Measurements from ENCODE around the gene VMO1. TPM values are rescaled to one million over a fixed set of nuclear protein-coding genes. Genes with fewer than 3 reads are reported as not detected.

VMO1 gene
- total RNA-seq, 2 donors from 2014 or later, result 0.75 to 1.0 TPM

GRCh38 chr17:4759776-4760236, 26.4 kb downstream of the VMO1 start:
- no peaks in the 10 kb centered on the region for H3K36me3 ChIP-seq (ENCODE audit: control insufficient read depth, insufficient read depth, low read length)
- H3K9ac ChIP-seq (ENCODE audit: extremely low read depth, low read length, poor library complexity, severe bottlenecking), result no peak overlapping the region
- H3K9me3 ChIP-seq (ENCODE audit: control insufficient read depth, low read length), result no peaks in the 10 kb centered on the region
- no peak overlapping the region for H3K4me3 ChIP-seq (ENCODE audit: low read length)
- TF ChIP-seq CTCF (conservative IDR thresholded peaks at IDR 0.05), result no peak
- H3K27ac Mint-ChIP-seq, result no peak overlapping the region
- no peak overlapping the region for H3K4me3 Mint-ChIP-seq
- no peaks in the 10 kb centered on the region for H3K4me1 Mint-ChIP-seq
- H3K4me1 ChIP-seq (ENCODE audit: control insufficient read depth, insufficient read depth, low read length), result no peaks in the 10 kb centered on the region
- no peaks in the 10 kb centered on the region for H3K9me3 Mint-ChIP-seq
- H3K36me3 Mint-ChIP-seq (ENCODE audit: low read depth), result no peaks in the 10 kb centered on the region
- no peak for DNase-seq
- H3K27ac ChIP-seq (ENCODE audit: low read depth, low read length), result no peak overlapping the region
- no peaks in the 10 kb centered on the region for H3K27me3 ChIP-seq (ENCODE audit: control insufficient read depth, insufficient read depth, low read length, poor library complexity, severe bottlenecking)
- 88 to 93% methylated on average over 4 to 10 of the region's 10 CpGs for whole genome bisulfite sequencing, 2 experiments (ENCODE audit: insufficient coverage in 1 of 2, insufficient read length in 1 of 2)
- peaks cover 3% of the 10 kb centered on the region for H3K27me3 Mint-ChIP-seq (ENCODE audit: insufficient read depth)

GRCh38 chr17:4753392-4753791, 32.8 kb downstream of the VMO1 start:
- no peak overlapping the region for H3K27ac Mint-ChIP-seq
- H3K4me1 Mint-ChIP-seq, result no peaks in the 10 kb centered on the region
- Histone ChIP-seq H3K4me3 (ENCODE audit: low read length) (no peak overlapping the region), H3K9ac (ENCODE audit: extremely low read depth, low read length, poor library complexity, severe bottlenecking) (no peak overlapping the region), H3K9me3 (ENCODE audit: control insufficient read depth, low read length) (no peaks in the 10 kb centered on the region), H3K27ac (ENCODE audit: low read depth, low read length) (no peak overlapping the region), H3K36me3 (ENCODE audit: control insufficient read depth, insufficient read depth, low read length) (no peaks in the 10 kb centered on the region), H3K4me1 (ENCODE audit: control insufficient read depth, insufficient read depth, low read length) (no peaks in the 10 kb centered on the region), H3K27me3 (ENCODE audit: control insufficient read depth, insufficient read depth, low read length, poor library complexity, severe bottlenecking) (peaks cover 4% of the 10 kb centered on the region)
- H3K27me3 Mint-ChIP-seq (ENCODE audit: insufficient read depth), result peaks cover 19% of the 10 kb centered on the region
- WGBS, 2 experiments (ENCODE audit: insufficient coverage in 1 of 2, insufficient read length in 1 of 2), result 100% methylated on average over 1 of the region's 1 CpG; no CpG with 5 or more reads in 1 of the 2 experiments
- DNase-seq, result no peak
- no peak overlapping the region for H3K4me3 Mint-ChIP-seq
- TF ChIP-seq CTCF (conservative IDR thresholded peaks at IDR 0.05), result no peak
- H3K9me3 Mint-ChIP-seq, result no peaks in the 10 kb centered on the region
- no peaks in the 10 kb centered on the region for H3K36me3 Mint-ChIP-seq (ENCODE audit: low read depth)

- 87 to 91% methylated on average over 5 of the region's 5 CpGs for WGBS, 2 experiments (ENCODE audit: insufficient coverage in 1 of 2, insufficient read length in 1 of 2)
- no peak overlapping the region for H3K4me3 Mint-ChIP-seq
- H3K27me3 Mint-ChIP-seq (ENCODE audit: insufficient read depth), result peaks cover 23% of the 10 kb centered on the region
These were observed 34.2 kb downstream of the VMO1 start for GRCh38 chr17:4751932-4752331.

More at GRCh38 chr17:4751932-4752331, 34.2 kb downstream of the VMO1 start:
- H3K9ac ChIP-seq (ENCODE audit: extremely low read depth, low read length, poor library complexity, severe bottlenecking), result no peak overlapping the region
- no peak for TF ChIP-seq CTCF (conservative IDR thresholded peaks at IDR 0.05)
- no peaks in the 10 kb centered on the region for H3K4me1 ChIP-seq (ENCODE audit: control insufficient read depth, insufficient read depth, low read length)
- no peak overlapping the region for H3K27ac ChIP-seq (ENCODE audit: low read depth, low read length)
- Mint-ChIP-seq H3K9me3 (no peaks in the 10 kb centered on the region), H3K36me3 (ENCODE audit: low read depth) (no peaks in the 10 kb centered on the region), H3K4me1 (no peaks in the 10 kb centered on the region), H3K27ac (no peak overlapping the region)
- no peaks in the 10 kb centered on the region for H3K9me3 ChIP-seq (ENCODE audit: control insufficient read depth, low read length)
- H3K36me3 ChIP-seq (ENCODE audit: control insufficient read depth, insufficient read depth, low read length), result no peaks in the 10 kb centered on the region
- peaks cover 4% of the 10 kb centered on the region for H3K27me3 ChIP-seq (ENCODE audit: control insufficient read depth, insufficient read depth, low read length, poor library complexity, severe bottlenecking)
- no peak for DNase-seq
- no peak overlapping the region for H3K4me3 ChIP-seq (ENCODE audit: low read length)

Measured in endodermal cell (in vitro differentiated cells).